Small intestine (tissue), 7 donors: ENCODE data around the gene NPR3. TPM values are rescaled to one million over a fixed set of nuclear protein-coding genes. Genes with fewer than 3 reads are reported as not detected.

Experiments
- DNase-seq, 2 donors: peaks; one replicate each; pipeline versions ENCODE4 v3.0.0 to v3.0.0-alpha.2; 2013
- FAIRE-seq: peaks from 2 replicates; lab custom pipeline; 2012; peaks lifted over from hg19 to GRCh38; lab: Jason Lieb, UNC
- H3K27ac ChIP-seq, 3 donors: one replicate each; pipeline ENCODE4 v1.5.1; 2013; ENCODE audit warnings: low read length in 2 of 3, mild to moderate bottlenecking in 2 of 3, control low read depth in 1 of 3, inconsistent platforms in 1 of 3, low read depth in 1 of 3, moderate library complexity in 1 of 3
- H3K27me3 ChIP-seq, 3 donors: one replicate each; pipeline ENCODE4 v1.6.1; 2013; ENCODE audit warnings: low read length in 3 of 3, inconsistent platforms in 1 of 3; ENCODE audit not compliant: control insufficient read depth in 3 of 3, insufficient read depth in 3 of 3
- H3K36me3 ChIP-seq, 3 donors: one replicate each; pipeline ENCODE4 v1.6.1; 2013; ENCODE audit warnings: low read length in 3 of 3, inconsistent platforms in 1 of 3, low read depth in 1 of 3, mild to moderate bottlenecking in 1 of 3, moderate library complexity in 1 of 3; ENCODE audit not compliant: control insufficient read depth in 3 of 3, insufficient read depth in 2 of 3
- H3K4me1 ChIP-seq, 3 donors: one replicate each; pipeline ENCODE4 v1.6.1; 2013; ENCODE audit warnings: low read length in 2 of 3, inconsistent platforms in 1 of 3, low read depth in 1 of 3, mild to moderate bottlenecking in 1 of 3, moderate library complexity in 1 of 3; ENCODE audit not compliant: control insufficient read depth in 3 of 3, insufficient read depth in 2 of 3
- H3K4me3 ChIP-seq, 3 donors: one replicate each; pipeline ENCODE4 v1.5.1; 2013; ENCODE audit warnings: low read length in 3 of 3, control low read depth in 1 of 3, inconsistent platforms in 1 of 3, low read depth in 1 of 3, mild to moderate bottlenecking in 1 of 3, moderate library complexity in 1 of 3
- H3K9me3 ChIP-seq, 2 donors: one replicate each; pipeline ENCODE4 v1.6.1; 2013; ENCODE audit warnings: low read depth in 1 of 2, low read length in 1 of 2; ENCODE audit not compliant: control insufficient read depth in 2 of 2, insufficient read depth in 1 of 2
- WGBS, 3 donors: extraction: QIAGEN DNeasy Blood & Tissue Kit; methylation state at CpG; one replicate each; pipeline ENCODE4 v1.1.7; 2013; 5-methylcytosine and 5-hydroxymethylcytosine counted together
- polyA plus RNA-seq, 4 donors: library from polyadenylated mRNA; stranded (reverse) in 3 of 4; unstranded in 1 of 4; fragments of 200-250 nt in 3 of 4; fragments of 120-200 nt in 1 of 4; gene quantifications; one replicate each; pipeline versions ENCODE4 v1.2.1 to v1.2.3, GENCODE V29; 2013
- donor health status: healthy with polysubstance abuse.
- donor health status: control.
- donor health status: control.
- donor health status: Bipolar disorder and iron deficiency.
- donor health status: healthy.

The NPR3 gene
- polyA plus RNA-seq, 4 donors: 0.27 to 6.8 (median 0.79) TPM; not detected in 1

DNA sequence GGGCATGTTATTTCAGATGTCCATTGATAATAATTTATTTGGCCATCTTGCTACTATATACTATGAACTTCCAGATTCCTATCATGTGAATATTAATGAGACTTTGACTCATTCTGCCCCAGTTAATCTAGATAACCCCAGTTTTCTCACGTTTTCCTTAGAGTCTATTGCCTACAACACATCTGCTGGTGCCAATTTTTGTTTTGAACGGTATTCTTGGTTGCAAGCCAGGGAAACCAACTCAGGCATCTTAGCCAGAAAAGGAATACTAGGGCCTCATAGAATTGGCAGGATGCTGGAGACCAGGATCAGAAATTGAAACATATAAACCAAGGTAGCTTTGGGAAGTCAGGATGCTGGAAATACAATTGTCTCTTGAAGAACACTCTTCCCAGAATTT is 28.0 kb upstream of the NPR3 start:
- Histone ChIP-seq H3K27me3 (no peaks in the 10 kb centered on the region), H3K4me1 (no peaks in the 10 kb centered on the region), H3K4me3 (no peak overlapping the region), H3K27ac (no peak overlapping the region), H3K9me3 (peaks cover 2 to 8% of the 10 kb centered on the region in 2 donors), H3K36me3 (no peaks in the 10 kb centered on the region)
- DNase-seq: no peak
- 26 to 46% (median 28%) methylated on average over 2 of the region's 2 CpGs for WGBS, 3 donors
- no peak for FAIRE-seq

DNA sequence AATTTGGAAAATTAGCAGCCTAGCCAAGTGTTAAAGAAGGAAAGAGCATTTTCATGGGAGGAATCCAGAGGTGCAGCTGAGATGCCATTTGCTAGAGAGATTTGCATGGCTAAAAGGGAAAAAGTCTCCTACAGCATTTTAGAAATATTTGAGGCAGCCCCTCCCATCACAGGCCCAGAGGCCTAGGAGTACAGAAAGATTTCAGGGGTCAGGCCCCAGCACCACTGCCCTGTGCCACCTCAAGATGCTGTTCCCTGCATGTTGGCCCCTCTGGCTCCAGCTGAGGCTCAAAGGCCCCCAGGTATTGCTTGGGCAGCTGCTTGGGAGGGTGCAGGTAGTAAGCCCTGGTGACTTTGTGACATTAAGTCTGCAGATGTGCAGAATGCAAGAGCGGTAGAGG is 26.9 kb upstream of the NPR3 start:
- no peaks in the 10 kb centered on the region for H3K4me1 ChIP-seq
- peaks cover 0 to 8% of the 10 kb centered on the region in 2 donors for H3K9me3 ChIP-seq
- H3K4me3 ChIP-seq: no peak overlapping the region
- 92 to 100% (median 93%) methylated on average over 1 of the region's 1 CpG for WGBS, 3 donors
- no peaks in the 10 kb centered on the region for H3K27me3 ChIP-seq
- FAIRE-seq: no peak
- DNase-seq: no peak
- H3K27ac ChIP-seq: no peak overlapping the region
- no peaks in the 10 kb centered on the region for H3K36me3 ChIP-seq

DNA sequence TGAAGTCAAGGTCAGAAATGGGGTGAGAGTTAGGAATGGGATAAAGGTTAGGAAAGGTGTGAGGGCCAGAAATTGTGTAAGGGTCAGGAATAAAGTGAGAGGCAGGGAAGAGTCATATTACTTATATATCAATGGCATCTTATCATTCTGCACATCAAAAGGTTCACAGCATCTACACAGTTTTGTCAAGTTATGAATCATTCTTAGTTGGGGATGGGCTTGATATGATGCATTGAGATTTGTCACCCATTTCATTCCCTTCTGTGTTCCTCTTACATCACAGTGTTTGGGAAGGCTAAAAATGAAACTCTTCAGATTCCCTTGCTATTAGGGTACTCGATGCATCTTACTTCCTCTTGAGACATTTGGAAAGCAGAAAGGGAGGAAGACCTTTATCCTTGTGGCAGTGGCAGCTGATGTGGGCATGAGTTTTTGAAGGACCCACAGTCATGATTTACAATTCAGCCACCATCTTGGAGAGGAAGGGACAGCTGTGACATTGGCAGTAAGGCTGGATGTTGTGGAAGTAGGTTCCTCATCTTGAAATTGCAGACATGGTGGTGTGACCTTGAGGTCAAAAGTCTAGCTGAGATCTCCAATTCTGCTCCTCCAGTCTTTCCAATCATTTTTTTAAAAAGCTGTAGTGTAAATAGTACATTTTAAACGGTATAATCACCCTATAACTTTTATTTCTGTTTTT is 24.2 kb upstream of the NPR3 start:
- H3K27ac ChIP-seq: no peak overlapping the region
- no peaks in the 10 kb centered on the region for H3K4me1 ChIP-seq
- DNase-seq: no peak
- 30 to 43% (median 41%) methylated on average over 2 of the region's 2 CpGs for WGBS, 3 donors
- H3K36me3 ChIP-seq: no peaks in the 10 kb centered on the region
- H3K9me3 ChIP-seq: peaks cover 0 to 8% of the 10 kb centered on the region in 2 donors
- no peaks in the 10 kb centered on the region for H3K27me3 ChIP-seq
- no peak overlapping the region for H3K4me3 ChIP-seq
- FAIRE-seq: no peak

DNA sequence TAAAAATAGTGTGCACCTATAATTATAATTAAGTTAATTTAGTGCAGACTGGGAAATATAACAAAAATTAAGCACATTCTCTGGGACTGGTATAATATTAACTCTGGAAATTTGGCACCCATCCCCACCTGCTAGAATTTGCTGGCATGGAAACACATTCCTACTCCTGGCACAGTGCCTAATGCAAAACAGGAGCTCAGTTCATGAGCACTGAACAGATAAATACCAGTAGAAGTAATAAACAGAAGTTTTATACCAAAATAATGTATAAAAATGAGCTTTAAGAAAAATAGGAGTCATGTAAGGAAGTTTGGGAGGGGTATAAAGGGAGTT is 23.7 kb upstream of the NPR3 start:
- DNase-seq: no peak
- Histone ChIP-seq H3K27ac (no peak overlapping the region), H3K9me3 (peaks cover 0 to 8% of the 10 kb centered on the region in 2 donors), H3K4me3 (no peak overlapping the region), H3K4me1 (no peaks in the 10 kb centered on the region), H3K27me3 (no peaks in the 10 kb centered on the region), H3K36me3 (no peaks in the 10 kb centered on the region)
- FAIRE-seq: no peak

DNA sequence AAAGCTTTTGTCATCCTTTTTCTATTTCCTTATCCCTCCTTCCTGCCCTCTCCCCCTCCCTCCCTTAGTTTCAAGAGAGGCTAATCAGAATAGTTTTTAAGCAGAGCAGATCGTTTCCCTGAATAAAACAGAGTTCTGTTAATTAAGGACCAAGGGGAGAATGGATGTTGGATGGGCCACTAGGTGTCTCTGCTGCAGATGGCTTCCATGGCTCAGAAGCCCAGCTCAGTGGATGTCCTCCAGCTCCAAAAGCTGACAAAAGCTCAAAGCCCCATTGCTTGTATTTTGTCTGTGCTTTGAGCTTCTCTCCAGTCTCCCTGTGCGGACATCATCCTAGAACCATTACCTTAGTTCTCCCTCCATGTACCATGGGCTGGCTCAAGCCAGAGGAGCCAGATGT is 21.0 kb upstream of the NPR3 start:
- H3K36me3 ChIP-seq: no peaks in the 10 kb centered on the region
- no peaks in the 10 kb centered on the region for H3K9me3 ChIP-seq
- no peak overlapping the region for H3K27ac ChIP-seq
- DNase-seq: no peak
- H3K4me1 ChIP-seq: no peaks in the 10 kb centered on the region
- FAIRE-seq: no peak
- no peak overlapping the region for H3K4me3 ChIP-seq
- H3K27me3 ChIP-seq: no peaks in the 10 kb centered on the region
- WGBS, 3 donors: 40 to 72% (median 47%) methylated on average over 2 of the region's 2 CpGs

DNA sequence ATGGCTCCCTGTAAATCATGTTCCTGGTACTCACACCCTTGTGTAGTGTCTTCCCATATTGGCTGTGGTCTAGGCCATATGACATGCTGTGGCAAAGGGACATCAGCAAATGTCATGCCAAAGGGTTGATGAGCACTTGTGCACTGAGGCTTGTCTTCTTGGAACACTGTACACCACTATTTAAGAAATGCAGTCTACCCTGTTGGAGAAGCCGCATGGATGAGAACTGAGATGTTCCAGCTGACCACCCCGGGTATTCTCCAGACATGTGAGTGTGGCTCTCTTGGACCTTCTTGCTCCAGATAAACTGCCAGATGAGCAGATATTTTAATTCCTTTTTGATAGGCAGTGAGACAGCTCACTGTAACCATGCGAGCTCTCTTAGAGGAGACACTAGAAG is 20.5 kb upstream of the NPR3 start:
- FAIRE-seq (no peak), DNase-seq (no peak)
- H3K4me3 ChIP-seq: no peak overlapping the region
- no peaks in the 10 kb centered on the region for H3K27me3 ChIP-seq
- 70 to 87% (median 71%) methylated on average over 3 of the region's 3 CpGs for WGBS, 3 donors
- H3K27ac ChIP-seq: no peak overlapping the region
- no peaks in the 10 kb centered on the region for H3K4me1 ChIP-seq
- H3K36me3 ChIP-seq: no peaks in the 10 kb centered on the region
- H3K9me3 ChIP-seq: no peaks in the 10 kb centered on the region

DNA sequence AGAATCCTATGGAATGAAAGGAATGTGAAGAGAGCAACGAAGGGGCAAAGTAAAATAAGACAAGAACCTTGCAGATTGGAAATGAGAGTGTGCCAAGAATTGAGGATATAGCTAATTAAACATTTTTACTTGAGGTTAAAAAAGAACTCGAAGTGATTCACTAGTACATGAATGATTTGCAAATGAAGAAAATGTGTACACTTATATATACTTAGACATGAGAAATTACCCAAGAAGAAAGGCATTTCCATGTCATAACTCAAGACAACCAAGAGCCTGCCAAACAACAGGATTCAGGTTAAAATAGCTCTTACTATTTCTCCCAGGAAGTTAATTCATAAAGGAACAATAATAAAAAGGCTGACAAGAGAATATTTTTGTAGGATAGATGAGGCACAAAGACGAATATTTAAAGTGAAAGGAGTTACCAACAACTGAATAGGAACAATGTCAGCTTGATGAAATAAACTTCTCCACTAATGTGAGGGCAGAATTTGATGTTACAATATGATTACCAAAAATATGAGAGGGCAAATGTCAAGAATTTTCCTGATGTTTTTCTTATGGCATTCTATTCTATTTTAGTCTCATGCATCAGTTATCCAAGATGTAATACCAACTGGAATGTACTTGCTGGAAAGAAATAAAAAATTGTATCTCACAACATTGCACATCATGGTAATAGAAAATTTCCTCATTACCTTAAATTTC is 18.9 kb upstream of the NPR3 start:
- Histone ChIP-seq H3K36me3 (no peaks in the 10 kb centered on the region), H3K27ac (no peak overlapping the region), H3K9me3 (no peaks in the 10 kb centered on the region), H3K27me3 (no peaks in the 10 kb centered on the region), H3K4me3 (no peak overlapping the region), H3K4me1 (no peaks in the 10 kb centered on the region)
- 40 to 41% (median 41%) methylated on average over 3 of the region's 3 CpGs for WGBS, 3 donors
- DNase-seq: no peak
- no peak for FAIRE-seq

DNA sequence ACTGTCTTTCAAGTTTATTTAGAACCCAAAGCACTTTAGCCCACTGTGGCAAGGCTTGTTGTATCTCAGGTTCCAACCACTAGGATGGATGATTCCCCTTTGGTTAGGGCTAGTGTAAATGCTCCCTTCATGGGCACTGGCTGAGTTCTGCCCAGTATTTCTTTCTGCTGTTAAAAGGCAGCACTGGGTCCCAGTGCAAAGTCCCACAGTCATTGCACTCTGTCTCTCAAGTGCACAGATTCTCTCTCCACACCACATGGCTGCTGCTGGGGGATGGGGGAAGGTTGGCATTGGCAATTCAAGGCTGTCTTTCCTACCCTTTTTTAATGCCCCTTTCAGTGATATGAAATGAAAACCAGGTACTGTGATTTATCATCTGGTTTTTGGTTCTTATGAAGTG is 7.2 kb upstream of the NPR3 start:
- Histone ChIP-seq H3K27ac (no peak overlapping the region), H3K27me3 (peaks cover 0 to 3% (median 2%) of the 10 kb centered on the region in 3 donors)
- no peak for FAIRE-seq

More for the DNA sequence above, 7.2 kb upstream of the NPR3 start:
- Histone ChIP-seq H3K9me3 (peaks cover 0 to 6% of the 10 kb centered on the region in 2 donors), H3K4me3 (no peak overlapping the region), H3K4me1 (no peaks in the 10 kb centered on the region), H3K36me3 (no peaks in the 10 kb centered on the region)
- no peak for DNase-seq
